H1 (cell line): ENCODE data around the gene SLC9A7. TPM values are rescaled to one million over a fixed set of nuclear protein-coding genes. Genes with fewer than 3 reads are reported as not detected.

Source experiments
- CTCF ChIA-PET: fragments of 300-600 bp; sonication (Branson Sonifier 250); formaldehyde crosslinking; loops from one replicate; lab custom pipeline; 2021; ENCODE audit not compliant: partially characterized antibody; lab: Charles Lee
- POLR2A ChIA-PET: fragments of 300-600 bp; sonication (Branson Sonifier 250); formaldehyde crosslinking; loops from one replicate; lab custom pipeline; 2021; ENCODE audit warnings: inconsistent platforms; ENCODE audit not compliant: partially characterized antibody; lab: Charles Lee
- DNase-seq, 2 experiments: peaks; one replicate each; pipeline versions ENCODE4 v3.0.0 to v3.0.0-alpha.2; 2010 to 2022; ENCODE audit warnings: low spot score in 2 of 2, low read depth in 1 of 2, mixed read lengths in 1 of 2
- FAIRE-seq: peaks from 2 replicates; lab custom pipeline; 2011; peaks lifted over from hg19 to GRCh38; lab: Jason Lieb, UNC
- H2AFZ ChIP-seq: 2 replicates; pipeline ENCODE4 v1.8.1; 2012; ENCODE audit warnings: low read length, inconsistent platforms
- H2AK5ac ChIP-seq: 2 replicates; pipeline ENCODE4 v1.6.1; 2013; ENCODE audit warnings: low read depth, low read length
- H2BK120ac ChIP-seq: replicated peaks from 2 replicates; pipeline ENCODE3; 2013; ENCODE audit warnings: low read depth, low read length, inconsistent platforms
- H2BK12ac ChIP-seq: 2 replicates; pipeline ENCODE4 v1.6.1; 2013; ENCODE audit warnings: low read depth, low read length
- H2BK15ac ChIP-seq: 2 replicates; pipeline ENCODE4 v1.6.1; 2013; ENCODE audit warnings: low read length
- H2BK20ac ChIP-seq: 2 replicates; pipeline ENCODE4 v1.6.1; 2013; ENCODE audit warnings: low read length
- H2BK5ac ChIP-seq: 2 replicates; pipeline ENCODE4 v1.6.1; 2013; ENCODE audit warnings: low read depth, low read length
- H3K14ac ChIP-seq: 2 replicates; pipeline ENCODE4 v1.6.1; 2013; ENCODE audit warnings: inconsistent platforms; ENCODE audit not compliant: insufficient read length
- H3K18ac ChIP-seq: 2 replicates; pipeline ENCODE4 v1.6.1; 2013; ENCODE audit warnings: low read length; ENCODE audit errors: extremely low read depth
- H3K23ac ChIP-seq: 2 replicates; pipeline ENCODE4 v1.6.1; 2013; ENCODE audit warnings: inconsistent platforms; ENCODE audit not compliant: insufficient read length
- H3K23me2 ChIP-seq: 2 replicates; pipeline ENCODE4 v1.6.1; 2013; ENCODE audit warnings: low read depth, low read length
- H3K27ac ChIP-seq: 2 replicates; pipeline ENCODE4 v1.6.1; 2011; ENCODE audit warnings: low read depth, low read length, inconsistent platforms
- H3K27me3 ChIP-seq, 4 experiments: replicated peaks in 1 of 4; 1 replicate in 1 of 4; 2 replicates in 3 of 4; pipeline versions ENCODE4 v1.6.1 to v1.8.1; 2011 to 2013; ENCODE audit warnings: low read length in 3 of 4, mild to moderate bottlenecking in 3 of 4, inconsistent platforms in 2 of 4, mixed read lengths in 2 of 4, moderate library complexity in 1 of 4; ENCODE audit not compliant: control insufficient read depth in 3 of 4, insufficient read depth in 3 of 4; ENCODE audit errors: extremely low read depth in 1 of 4
- H3K36me3 ChIP-seq, 4 experiments: 2 replicates each; pipeline versions ENCODE4 v1.6.1 to v1.8.1; 2011 to 2013; ENCODE audit warnings: mild to moderate bottlenecking in 4 of 4, low read length in 3 of 4, moderate library complexity in 2 of 4, control low read depth in 1 of 4, inconsistent platforms in 1 of 4; ENCODE audit not compliant: insufficient read depth in 4 of 4, control insufficient read depth in 2 of 4
- H3K4ac ChIP-seq: replicated peaks from 2 replicates; pipeline ENCODE3; 2013; ENCODE audit warnings: low read length, low read depth, mixed read lengths, inconsistent platforms; ENCODE audit not compliant: insufficient read length
- H3K4me1 ChIP-seq, 4 experiments: replicated peaks in 1 of 4; 1 replicate in 1 of 4; 2 replicates in 3 of 4; pipeline versions ENCODE4 v1.6.1 to v1.8.1; 2011 to 2013; ENCODE audit warnings: low read length in 3 of 4, inconsistent platforms in 2 of 4, mixed read lengths in 1 of 4; ENCODE audit not compliant: insufficient read depth in 4 of 4, control insufficient read depth in 3 of 4
- H3K4me2 ChIP-seq, 2 experiments: 2 replicates each; pipeline versions ENCODE4 v1.6.1 to v1.8.1; 2011 to 2013; ENCODE audit warnings: low read depth in 2 of 2, low read length in 2 of 2, control low read depth in 1 of 2, inconsistent platforms in 1 of 2, mild to moderate bottlenecking in 1 of 2; ENCODE audit not compliant: insufficient read depth in 1 of 2
- H3K4me3 ChIP-seq, 4 experiments: fragments of 200-600, 300-600 bp in 1 of 4; sonication (generic), shearing (Covaris generic), sonication (Bioruptor Twin) in 1 of 4; 2 replicates each; pipeline versions ENCODE4 v1.5.1 to v1.8.1; 2011 to 2016; ENCODE audit warnings: low read length in 4 of 4, low read depth in 3 of 4, control low read depth in 2 of 4, inconsistent platforms in 2 of 4, mild to moderate bottlenecking in 2 of 4, mixed read lengths in 1 of 4, moderate library complexity in 1 of 4; ENCODE audit not compliant: insufficient read depth in 2 of 4; ENCODE audit errors: extremely low read depth in 1 of 4
- H3K56ac ChIP-seq: replicated peaks from 2 replicates; pipeline ENCODE3; 2013; ENCODE audit warnings: low read depth, mild to moderate bottlenecking, mixed read lengths, low read length, inconsistent platforms; ENCODE audit not compliant: insufficient read length
- H3K79me1 ChIP-seq: 2 replicates; pipeline ENCODE4 v1.6.1; 2013; ENCODE audit warnings: low read depth, low read length, control low read depth
- H3K79me2 ChIP-seq, 2 experiments: 2 replicates each; pipeline versions ENCODE4 v1.6.1 to v1.8.1; 2012 to 2013; ENCODE audit warnings: low read length in 2 of 2, mild to moderate bottlenecking in 2 of 2, inconsistent platforms in 1 of 2; ENCODE audit not compliant: insufficient read depth in 2 of 2, control insufficient read depth in 1 of 2
- H3K9ac ChIP-seq, 4 experiments: replicated peaks in 1 of 4; 1 replicate in 1 of 4; 2 replicates in 3 of 4; pipeline versions ENCODE4 v1.6.1 to v1.8.1; 2011 to 2013; ENCODE audit warnings: low read depth in 3 of 4, low read length in 3 of 4, control low read depth in 2 of 4, mild to moderate bottlenecking in 2 of 4, moderate library complexity in 2 of 4, inconsistent platforms in 1 of 4; ENCODE audit errors: extremely low read depth in 1 of 4
- H3K9me3 ChIP-seq, 2 experiments: 2 replicates each; pipeline versions ENCODE4 v1.6.1 to v1.8.1; 2012 to 2013; ENCODE audit warnings: mild to moderate bottlenecking in 2 of 2, moderate library complexity in 2 of 2, control low read depth in 1 of 2, inconsistent platforms in 1 of 2, low read depth in 1 of 2, low read length in 1 of 2, mixed read lengths in 1 of 2; ENCODE audit not compliant: insufficient read depth in 2 of 2
- H4K20me1 ChIP-seq, 2 experiments: replicated peaks in 1 of 2; 2 replicates each; pipeline versions ENCODE3 to v1.8.1; 2011 to 2013; ENCODE audit warnings: inconsistent platforms in 2 of 2, low read length in 2 of 2, mild to moderate bottlenecking in 1 of 2; ENCODE audit not compliant: insufficient read depth in 2 of 2, control insufficient read depth in 1 of 2
- H4K5ac ChIP-seq: 2 replicates; pipeline ENCODE4 v1.6.1; 2013; ENCODE audit warnings: low read length, low read depth, mixed read lengths, inconsistent platforms; ENCODE audit not compliant: insufficient read length
- H4K8ac ChIP-seq: 2 replicates; pipeline ENCODE4 v1.8.0; 2013; ENCODE audit warnings: mild to moderate bottlenecking, moderate library complexity, low read length, inconsistent platforms; ENCODE audit not compliant: insufficient read depth; ENCODE audit errors: extremely low read depth
- H4K91ac ChIP-seq: replicated peaks from 2 replicates; pipeline ENCODE3; 2013; ENCODE audit warnings: low read length, mixed read lengths, inconsistent platforms; ENCODE audit not compliant: insufficient read length
- ATF2 ChIP-seq: IDR thresholded peaks from 2 replicates; pipeline ENCODE4 v1.6.1; 2012; ENCODE audit warnings: low read length, inconsistent platforms
- CEBPB ChIP-seq: IDR thresholded peaks from 2 replicates; pipeline ENCODE4 v1.6.1; 2012; ENCODE audit warnings: low read depth, low read length
- GABPA ChIP-seq: IDR thresholded peaks from 2 replicates; pipeline ENCODE4 v1.6.1; 2011; ENCODE audit warnings: mild to moderate bottlenecking, low read length, moderate library complexity, borderline replicate concordance; ENCODE audit not compliant: insufficient read depth
- KDM1A ChIP-seq: fragments of 200-600, 300-600 bp; sonication (generic); IDR thresholded peaks from 2 replicates; pipeline ENCODE4 v1.7.1; 2016; ENCODE audit warnings: mild to moderate bottlenecking, low read length, borderline replicate concordance
- SRF ChIP-seq: IDR thresholded peaks from 2 replicates; pipeline ENCODE4 v1.6.1; 2011; ENCODE audit warnings: mild to moderate bottlenecking, low read depth, low read length, moderate library complexity
- ZNF274 ChIP-seq: IDR thresholded peaks from 2 replicates; pipeline ENCODE4 v1.7.0; 2012; ENCODE audit warnings: low read length, borderline replicate concordance; ENCODE audit errors: extremely low read depth
- WGBS, 2 experiments: shearing (Covaris generic) in 1 of 2; methylation state at CpG; one replicate each; pipeline versions ENCODE4 v1.1.6 to v1.1.7; 2013 to 2015; ENCODE audit warnings: low lambda C conversion rate in 2 of 2, mixed read lengths in 2 of 2, inconsistent platforms in 1 of 2, low coverage in 1 of 2, missing lambda C conversion rate in 1 of 2; ENCODE audit not compliant: insufficient replicate concordance in 2 of 2, insufficient coverage in 1 of 2, insufficient read length in 1 of 2; ENCODE audit errors: extremely low coverage in 1 of 2, missing lambda C conversion rate in 1 of 2; 5-methylcytosine and 5-hydroxymethylcytosine counted together
- polyA plus RNA-seq, 7 experiments: library from polyadenylated mRNA; depleted of rRNA in 3 of 7; stranded (reverse) in 5 of 7; unstranded in 2 of 7; fragments of >200 nt in 5 of 7; fragments of 200-250 nt in 2 of 7; gene quantifications; 1 replicate in 5 of 7; 2 replicates in 1 of 7; 4 replicates in 1 of 7; pipeline versions ENCODE4 v1.2.1 to v1.2.3, GENCODE V29; 2011 to 2013; ENCODE audit warnings: missing spikeins in 2 of 7, mixed read lengths in 2 of 7
- total RNA-seq: library from RNA; stranded (reverse); fragmentation: NEBNext Ultra II Directional; extraction: Animal tissue kit (Norgen Biotek cat#: 25700); gene quantifications from 2 replicates; pipeline ENCODE4 v1.2.1, GENCODE V29; 2021
- TF ChIP-seq, protein P1 (sequence below): IDR thresholded peaks from 2 replicates; pipeline ENCODE4 v1.6.1; 2011; ENCODE audit warnings: low read depth, mild to moderate bottlenecking, low read length; ENCODE audit not compliant: insufficient read depth

SLC9A7 gene
- total and polyA plus RNA-seq, 2 of the 8 experiments (the other 6 are each of a cell fraction or from before 2014, with no cell fraction given) = 6.7 to 17.2 TPM

- Histone ChIP-seq H3K4ac (no peak overlapping the region), H2BK5ac (no peak overlapping the region), H3K79me2 (no peaks in the 10 kb centered on the region), H2BK12ac (no peak overlapping the region), H3K23me2 (no peaks in the 10 kb centered on the region; the same call in 1 of the 2 replicates), H4K91ac (no peak overlapping the region), H4K20me1 (no peaks in the 10 kb centered on the region), H3K4me3 (no peak overlapping the region), H3K9me3 (no peaks in the 10 kb centered on the region), H3K27ac (no peak overlapping the region), H2BK120ac (no peak overlapping the region), H4K5ac (no peak overlapping the region), H2AK5ac (no peak overlapping the region), H3K27me3 (no peaks in the 10 kb centered on the region), H2AFZ (no peak overlapping the region), H3K4me1 (no peaks in the 10 kb centered on the region), H2BK20ac (no peak overlapping the region), H3K56ac (no peak overlapping the region), H3K4me2 (no peak overlapping the region), H3K23ac (no peak overlapping the region), H3K36me3 (peaks cover 0 to 3% (median 0%) of the 10 kb centered on the region in 4 experiments; a peak in 3 of 8 replicates), H3K14ac (no peak overlapping the region), H3K18ac (no peak overlapping the region), H4K8ac (no peak overlapping the region), H3K9ac (no peak overlapping the region), H3K79me1 (no peaks in the 10 kb centered on the region), H2BK15ac (no peak overlapping the region)
- ChIA-PET CTCF (interaction anchor here (1.1 kb wide), 1 partner anchor 24 kb away, joined by 4 read pairs; no protein-coding TSS in a partner anchor), POLR2A (no interaction called here)
- no peak for TF ChIP-seq ATF2
- no peak for TF ChIP-seq ZNF274
- TF ChIP-seq CEBPB = no peak
- TF ChIP-seq SRF = no peak
- TF ChIP-seq, protein P1, sequence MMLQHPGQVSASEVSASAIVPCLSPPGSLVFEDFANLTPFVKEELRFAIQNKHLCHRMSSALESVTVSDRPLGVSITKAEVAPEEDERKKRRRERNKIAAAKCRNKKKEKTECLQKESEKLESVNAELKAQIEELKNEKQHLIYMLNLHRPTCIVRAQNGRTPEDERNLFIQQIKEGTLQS = no peak
- TF ChIP-seq KDM1A = no peak
- no peak for TF ChIP-seq GABPA
- WGBS, 2 experiments = 86 to 100% methylated on average over 2 to 9 of the region's 10 CpGs
- DNase-seq (no peak), FAIRE-seq (no peak)
Observed at GRCh38 chrX:46676399-46677356, 82.2 kb downstream of the SLC9A7 start.
